ENCODE data around the gene TRPM4. TPM values are rescaled to one million over a fixed set of nuclear protein-coding genes. Genes with fewer than 3 reads are reported as not detected.

Gene TRPM4
- total RNA-seq, 1 donor: 15.9 TPM

- no peak overlapping the region for H3K4me2 ChIP-seq (ENCODE audit: insufficient read depth, low read length)
- no peak overlapping the region for H2AFZ ChIP-seq (ENCODE audit: low read length)
- no peaks in the 10 kb centered on the region for H3K27me3 ChIP-seq (ENCODE audit: insufficient read depth, low read length)
- H3K4me1 ChIP-seq (ENCODE audit: insufficient read depth, low read length): no peaks in the 10 kb centered on the region
- H3K36me3 ChIP-seq (ENCODE audit: insufficient read depth, low read length): peaks cover 70% of the 10 kb centered on the region
- peaks cover 2% of the 10 kb centered on the region for H3K9me3 ChIP-seq (ENCODE audit: low read depth, low read length)
- no peak overlapping the region for H3K4me3 ChIP-seq (ENCODE audit: insufficient read depth, low read length)
- TF ChIP-seq CTCF (IDR thresholded peaks at IDR 0.05; ENCODE audit: extremely low read depth, low read depth, low read length): no peak
- no peak for DNase-seq (ENCODE audit: insufficient read length, low spot score, missing footprints)
- H3K79me2 ChIP-seq (ENCODE audit: insufficient read depth, low read length): no peaks in the 10 kb centered on the region
- no peak overlapping the region for H3K27ac ChIP-seq (ENCODE audit: low read depth, low read length)
- H4K20me1 ChIP-seq (ENCODE audit: insufficient read depth, low read length): no peaks in the 10 kb centered on the region
Measured at GRCh38 chr19:49190781-49191180, 33.2 kb downstream of the TRPM4 start.

GRCh38 chr19:49193822-49194394 is 36.3 kb downstream of the TRPM4 start:
- Histone ChIP-seq H3K27ac (ENCODE audit: low read depth, low read length) (no peak overlapping the region), H3K4me2 (ENCODE audit: insufficient read depth, low read length) (no peak overlapping the region), H3K4me3 (ENCODE audit: insufficient read depth, low read length) (no peak overlapping the region), H3K79me2 (ENCODE audit: insufficient read depth, low read length) (no peaks in the 10 kb centered on the region), H2AFZ (ENCODE audit: low read length) (no peak overlapping the region), H3K4me1 (ENCODE audit: insufficient read depth, low read length) (peaks cover 5% of the 10 kb centered on the region), H4K20me1 (ENCODE audit: insufficient read depth, low read length) (no peaks in the 10 kb centered on the region), H3K36me3 (ENCODE audit: insufficient read depth, low read length) (peaks cover 42% of the 10 kb centered on the region), H3K9me3 (ENCODE audit: low read depth, low read length) (peaks cover 2% of the 10 kb centered on the region), H3K27me3 (ENCODE audit: insufficient read depth, low read length) (no peaks in the 10 kb centered on the region)
- no peak for DNase-seq (ENCODE audit: insufficient read length, low spot score, missing footprints)
- no peak for TF ChIP-seq CTCF (IDR thresholded peaks at IDR 0.05; ENCODE audit: extremely low read depth, low read depth, low read length)

GRCh38 chr19:49194408-49194807 is 36.8 kb downstream of the TRPM4 start:
- no peaks in the 10 kb centered on the region for H3K79me2 ChIP-seq (ENCODE audit: insufficient read depth, low read length)
- H3K4me2 ChIP-seq (ENCODE audit: insufficient read depth, low read length): no peak overlapping the region
- H3K36me3 ChIP-seq (ENCODE audit: insufficient read depth, low read length): peaks cover 37% of the 10 kb centered on the region
- no peak for TF ChIP-seq CTCF (IDR thresholded peaks at IDR 0.05; ENCODE audit: extremely low read depth, low read depth, low read length)
- peaks cover 7% of the 10 kb centered on the region for H3K4me1 ChIP-seq (ENCODE audit: insufficient read depth, low read length)
- no peak overlapping the region for H3K4me3 ChIP-seq (ENCODE audit: insufficient read depth, low read length)
- no peaks in the 10 kb centered on the region for H3K27me3 ChIP-seq (ENCODE audit: insufficient read depth, low read length)
- H3K27ac ChIP-seq (ENCODE audit: low read depth, low read length): no peak overlapping the region
- no peaks in the 10 kb centered on the region for H4K20me1 ChIP-seq (ENCODE audit: insufficient read depth, low read length)
- no peak overlapping the region for H2AFZ ChIP-seq (ENCODE audit: low read length)
- no peak for DNase-seq (ENCODE audit: insufficient read length, low spot score, missing footprints)
- H3K9me3 ChIP-seq (ENCODE audit: low read depth, low read length): peaks cover 2% of the 10 kb centered on the region

- no peak for DNase-seq (ENCODE audit: insufficient read length, low spot score, missing footprints)
- TF ChIP-seq CTCF (IDR thresholded peaks at IDR 0.05; ENCODE audit: extremely low read depth, low read depth, low read length): no peak
- no peak overlapping the region for H2AFZ ChIP-seq (ENCODE audit: low read length)
Measured at GRCh38 chr19:49196527-49197240, 39.1 kb downstream of the TRPM4 start.

More at GRCh38 chr19:49196527-49197240, 39.1 kb downstream of the TRPM4 start:
- peaks cover 36% of the 10 kb centered on the region for H3K36me3 ChIP-seq (ENCODE audit: insufficient read depth, low read length)
- no peaks in the 10 kb centered on the region for H3K79me2 ChIP-seq (ENCODE audit: insufficient read depth, low read length)
- H3K9me3 ChIP-seq (ENCODE audit: low read depth, low read length): no peaks in the 10 kb centered on the region
- no peak overlapping the region for H3K27ac ChIP-seq (ENCODE audit: low read depth, low read length)
- H3K27me3 ChIP-seq (ENCODE audit: insufficient read depth, low read length): no peaks in the 10 kb centered on the region
- H3K4me3 ChIP-seq (ENCODE audit: insufficient read depth, low read length): no peak overlapping the region
- no peaks in the 10 kb centered on the region for H4K20me1 ChIP-seq (ENCODE audit: insufficient read depth, low read length)
- no peak overlapping the region for H3K4me2 ChIP-seq (ENCODE audit: insufficient read depth, low read length)
- H3K4me1 ChIP-seq (ENCODE audit: insufficient read depth, low read length): peaks cover 7% of the 10 kb centered on the region

Data from osteoblast (primary cell).